HepG2 (cell line): ENCODE measurements around the gene PLA2G4B. TPM values are rescaled to one million over a fixed set of nuclear protein-coding genes. Genes with fewer than 3 reads are reported as not detected.

Source experiments
- ATAC-seq: fragments of 200-7000 bp; cut with Tn5 transposase; 3 replicates; pipeline ENCODE4 v1.9.1; 2020; ENCODE audit warnings: mild to moderate bottlenecking, moderate library complexity
- BruUV-seq: library from RNA; stranded (reverse); fragments of 400-500 nt; replicated peaks from 2 replicates; lab custom pipeline; 2021; lab: Mats Ljungman, UMichigan
- CTCF ChIA-PET: fragments of 300-600 bp; formaldehyde crosslinking; extraction: SDS; loops from one replicate; lab custom pipeline; 2021; ENCODE audit warnings: low total read pairs, inconsistent platforms, low intra/inter-chr PET ratio; lab: Yijun Ruan, JAX
- POLR2A ChIA-PET: fragments of 350-600 bp; sonication (Branson Sonifier 250); formaldehyde crosslinking; loops from one replicate; lab custom pipeline; 2020; ENCODE audit warnings: antibody characterized with exemption, inconsistent platforms; lab: Yijun Ruan, JAX
- DNase-seq: peaks from one replicate; pipeline ENCODE4 v3.0.0-alpha.2; 2015; ENCODE audit warnings: low spot score
- FAIRE-seq: peaks from 3 replicates; lab custom pipeline; 2011; peaks lifted over from hg19 to GRCh38; lab: Jason Lieb, UNC
- H2AFZ ChIP-seq: one replicate; pipeline ENCODE4 v1.6.1; 2011; ENCODE audit warnings: low read length, inconsistent platforms
- H3K27ac ChIP-seq: fragments of 300-600 bp; 3 replicates; pipeline ENCODE4 v1.8.0; 2011; ENCODE audit warnings: mixed run types, mild to moderate bottlenecking, mixed read lengths, low read length, inconsistent platforms; ENCODE audit not compliant: insufficient read depth; ENCODE audit errors: extremely low read length
- H3K27me3 ChIP-seq, 2 experiments: fragments of 200-600 bp in 1 of 2; 2 replicates in 1 of 2; 3 replicates in 1 of 2; pipeline versions ENCODE4 v1.6.0 to v1.8.0; 2011; ENCODE audit warnings: low read length in 2 of 2, mild to moderate bottlenecking in 2 of 2, moderate library complexity in 2 of 2, inconsistent platforms in 1 of 2; ENCODE audit not compliant: insufficient read depth in 2 of 2, control insufficient read depth in 1 of 2
- H3K36me3 ChIP-seq, 2 experiments: fragments of 200-600 bp in 1 of 2; replicated peaks in 1 of 2; 2 replicates in 1 of 2; 3 replicates in 1 of 2; pipeline versions ENCODE4 v1.5.1 to v1.8.0; 2011; ENCODE audit warnings: low read length in 2 of 2, inconsistent platforms in 1 of 2; ENCODE audit not compliant: insufficient read depth in 2 of 2, control insufficient read depth in 1 of 2
- H3K4me1 ChIP-seq: 2 replicates; pipeline ENCODE4 v1.5.1; 2012; ENCODE audit warnings: low read length, inconsistent platforms; ENCODE audit not compliant: insufficient read depth
- H3K4me2 ChIP-seq: 2 replicates; pipeline ENCODE4 v1.6.0; 2011; ENCODE audit warnings: low read depth, low read length, inconsistent platforms
- H3K4me3 ChIP-seq, 3 experiments: fragments of 200-600 bp in 1 of 3; sonication (generic), shearing (Covaris generic) in 1 of 3; replicated peaks in 1 of 3; 2 replicates each; pipeline ENCODE4 v1.5.1; 2011 to 2016; ENCODE audit warnings: low read length in 3 of 3, inconsistent platforms in 2 of 3, low read depth in 2 of 3, mild to moderate bottlenecking in 2 of 3, control low read depth in 1 of 3, mixed read lengths in 1 of 3; ENCODE audit not compliant: insufficient read depth in 1 of 3
- H3K79me2 ChIP-seq: one replicate; pipeline ENCODE4 v1.6.1; 2011; ENCODE audit warnings: low read length, inconsistent platforms; ENCODE audit not compliant: insufficient read depth
- H3K9ac ChIP-seq: 2 replicates; pipeline ENCODE4 v1.6.0; 2011; ENCODE audit warnings: mild to moderate bottlenecking, low read depth, low read length, inconsistent platforms; ENCODE audit not compliant: insufficient read depth
- H3K9me3 ChIP-seq: 2 replicates; pipeline ENCODE4 v1.5.1; 2012; ENCODE audit warnings: mild to moderate bottlenecking, low read length
- H4K20me1 ChIP-seq: 2 replicates; pipeline ENCODE4 v1.6.0; 2011; ENCODE audit warnings: inconsistent platforms, mild to moderate bottlenecking, low read length, moderate library complexity; ENCODE audit not compliant: insufficient read depth
- CC2D1A ChIP-seq: sonication (generic); formaldehyde crosslinking; IDR thresholded peaks from 2 replicates; pipeline ENCODE4 v1.8.1; 2023; ENCODE audit warnings: mild to moderate bottlenecking, missing genetic modification reagents
- FLYWCH1 ChIP-seq: sonication (generic); formaldehyde crosslinking; IDR thresholded peaks from 2 replicates; pipeline ENCODE4 v1.8.1; 2023; ENCODE audit warnings: mild to moderate bottlenecking, missing genetic modification reagents
- HDAC6 ChIP-seq: fragments of 200-600 bp; sonication (generic); IDR thresholded peaks from 2 replicates; pipeline ENCODE4 v1.7.0; 2017; ENCODE audit warnings: mild to moderate bottlenecking, antibody characterized with exemption, low read length, low read depth
- HNF4G ChIP-seq, 2 experiments: sonication (generic) in 1 of 2; formaldehyde crosslinking in 1 of 2; IDR thresholded peaks; 2 replicates each; pipeline versions ENCODE4 v1.4.0 to v1.6.1; 2011 to 2020; ENCODE audit warnings: borderline replicate concordance in 2 of 2, low read depth in 2 of 2, mild to moderate bottlenecking in 2 of 2, low read length in 1 of 2, missing genetic modification reagents in 1 of 2, moderate library complexity in 1 of 2
- HNRNPK ChIP-seq: fragments of 200-400 bp; formaldehyde crosslinking; IDR thresholded peaks from 2 replicates; pipeline ENCODE4 v1.6.1; 2018; ENCODE audit warnings: low read length, low read depth, moderate library complexity, mild to moderate bottlenecking; ENCODE audit not compliant: poor library complexity, severe bottlenecking
- MEF2D ChIP-seq: sonication (generic); formaldehyde crosslinking; IDR thresholded peaks from 2 replicates; pipeline ENCODE4 v1.5.1; 2020; ENCODE audit warnings: mild to moderate bottlenecking, missing genetic modification reagents
- MTF1 ChIP-seq: sonication (generic); formaldehyde crosslinking; IDR thresholded peaks from 2 replicates; pipeline ENCODE4 v1.5.0; 2020; ENCODE audit warnings: missing genetic modification reagents
- NR2F6 ChIP-seq, 2 experiments: IDR thresholded peaks; 2 replicates each; pipeline ENCODE4 v1.6.1; 2016; ENCODE audit warnings: antibody characterized with exemption in 1 of 2, mild to moderate bottlenecking in 1 of 2
- SRSF4 ChIP-seq: fragments of 200-400 bp; formaldehyde crosslinking; IDR thresholded peaks from one replicate; pipeline ENCODE4 v1.6.1; 2018; ENCODE audit warnings: mild to moderate bottlenecking, low read depth, low read length, moderate library complexity; ENCODE audit not compliant: poor library complexity, severe bottlenecking
- YY1 ChIP-seq: IDR thresholded peaks from 2 replicates; pipeline ENCODE4 v1.6.1; 2011; ENCODE audit warnings: low read length, low read depth, moderate library complexity, mild to moderate bottlenecking; ENCODE audit not compliant: insufficient read depth, insufficient replicate concordance
- ZFP90 ChIP-seq: sonication (generic); formaldehyde crosslinking; IDR thresholded peaks from 2 replicates; pipeline ENCODE4 v1.8.0; 2022; ENCODE audit warnings: missing genetic modification reagents, mild to moderate bottlenecking, inconsistent platforms, borderline replicate concordance
- ZFY ChIP-seq: sonication (generic); formaldehyde crosslinking; IDR thresholded peaks from 2 replicates; pipeline ENCODE4 v1.4.0; 2020; ENCODE audit warnings: missing genetic modification reagents
- ZNF256 ChIP-seq: sonication (generic); formaldehyde crosslinking; conservative IDR thresholded peaks from 2 replicates; pipeline ENCODE4 v1.4.0; 2020; ENCODE audit warnings: missing genetic modification reagents
- ZNF343 ChIP-seq: sonication (generic); formaldehyde crosslinking; IDR thresholded peaks from 2 replicates; pipeline ENCODE4 v1.4.0; 2020; ENCODE audit warnings: mild to moderate bottlenecking, missing genetic modification reagents
- ZNF350 ChIP-seq: sonication (generic); formaldehyde crosslinking; IDR thresholded peaks from 2 replicates; pipeline ENCODE4 v1.4.0; 2020; ENCODE audit warnings: mild to moderate bottlenecking, low read depth, missing genetic modification reagents, borderline replicate concordance
- WGBS: methylation state at CpG from one replicate; pipeline ENCODE4 v1.1.6; 2017; ENCODE audit warnings: low lambda C conversion rate; 5-methylcytosine and 5-hydroxymethylcytosine counted together
- in situ Hi-C: cut with HindIII; loops from 2 replicates; pipeline ENCODE4 v1.10.0; 2017; ENCODE audit warnings: low pct_unique_long_range_greater_than_20kb; ENCODE audit not compliant: extremely low pct_ligation_motif_present
- intact Hi-C: fragments of 100-400 bp; cut with micrococcal nuclease; formaldehyde crosslinking; loops from one replicate; pipeline ENCODE4 v1.10.0; 2022; ENCODE audit not compliant: unreplicated experiment
- polyA plus RNA-seq, 8 experiments: library from polyadenylated mRNA; depleted of rRNA in 3 of 8; stranded (reverse) in 7 of 8; unstranded in 1 of 8; fragments of >200 nt; fragmentation: Illumina TruSeq in 4 of 8; extraction: Trizol in 4 of 8; gene quantifications; 2 replicates each; pipeline versions ENCODE4 v1.2.1 to v1.2.3, GENCODE V29; 2011 to 2016; ENCODE audit warnings: low read depth in 4 of 8, missing spikeins in 1 of 8, mixed read lengths in 1 of 8; ENCODE audit not compliant: insufficient read depth in 1 of 8
- total RNA-seq, 5 experiments: library from RNA; depleted of rRNA; stranded (reverse); fragments of >200 nt; fragmentation: Illumina TruSeq; extraction: Trizol; gene quantifications; 2 replicates each; pipeline ENCODE4 v1.2.3, GENCODE V29; 2016; ENCODE audit warnings: low read depth in 1 of 5
- TF ChIP-seq, protein P1 (sequence below): sonication (generic); formaldehyde crosslinking; IDR thresholded peaks from 2 replicates; pipeline ENCODE4 v1.4.0; 2020; ENCODE audit warnings: missing genetic modification reagents
- TF ChIP-seq, protein P2 (sequence below): sonication (generic); formaldehyde crosslinking; IDR thresholded peaks from 2 replicates; pipeline ENCODE4 v1.5.0; 2020; ENCODE audit warnings: missing genetic modification reagents

PLA2G4B gene
- total and polyA plus RNA-seq, 2 of the 13 experiments (the other 11 are each of a cell fraction or from before 2014, with no cell fraction given), result 5.1 to 8.0 TPM

DNA sequence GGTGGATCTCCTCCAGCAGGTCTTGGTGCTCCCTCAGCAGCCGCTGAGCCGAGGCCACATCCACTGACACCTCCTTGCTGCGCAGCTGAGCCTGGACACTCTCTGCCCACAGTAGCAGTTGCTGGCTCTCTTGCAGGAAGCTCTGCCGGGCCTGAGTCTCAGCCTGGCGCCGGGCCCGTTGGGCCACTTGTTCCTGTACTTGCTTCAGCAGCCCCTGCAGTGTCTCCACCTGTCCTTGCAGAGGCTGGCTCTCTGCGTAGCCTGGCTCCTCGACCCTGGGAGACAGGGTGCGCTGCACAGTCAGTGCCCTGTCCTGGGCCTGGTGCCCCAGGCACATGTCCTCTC is 39.7 kb downstream of the PLA2G4B start:
- Histone ChIP-seq H2AFZ (no peak overlapping the region), H3K27ac (no peak overlapping the region), H3K79me2 (no peaks in the 10 kb centered on the region), H3K4me3 (no peak overlapping the region), H3K4me2 (no peak overlapping the region), H3K4me1 (peaks cover 17% of the 10 kb centered on the region; the same call in 1 of the 2 replicates), H3K9me3 (no peaks in the 10 kb centered on the region), H3K9ac (no peak overlapping the region), H3K27me3 (peaks cover 16 to 77% of the 10 kb centered on the region in 2 experiments; a peak in 4 of 5 replicates), H4K20me1 (no peaks in the 10 kb centered on the region), H3K36me3 (no peaks in the 10 kb centered on the region)
- DNase-seq (no peak), ATAC-seq (no peak), FAIRE-seq (no peak)
- intact Hi-C loops, result loop anchor here (1.0 kb wide), 1 partner anchor 26 kb away; no protein-coding TSS in a partner anchor
- CTCF ChIA-PET, result no interaction called here
- POLR2A ChIA-PET, result no interaction called here
- in situ Hi-C loops, result no loop called here
- no CpG with 5 or more reads among the region's 10 CpGs for WGBS
- TF ChIP-seq ZNF350 (CRISPR knock-in tag) (no peak), ZFY (no peak), ZFP90 (CRISPR knock-in tag) (no peak), MEF2D (CRISPR knock-in tag) (no peak), ZNF343 (CRISPR knock-in tag) (no peak), ZNF256 (CRISPR knock-in tag) (no peak), HNF4G (IDR thresholded peaks at IDR 0.05; ENCODE audit: borderline replicate concordance, low read depth, low read length) (no peak), HNF4G (CRISPR knock-in tag; IDR thresholded peaks at IDR 0.05; ENCODE audit: borderline replicate concordance, low read depth) (no peak), NR2F6 (IDR thresholded peaks at IDR 0.05) (no peak), NR2F6 (CRISPR knock-in tag; IDR thresholded peaks at IDR 0.05) (no peak), HNRNPK (no peak), CC2D1A (CRISPR knock-in tag) (no peak), MTF1 (CRISPR knock-in tag) (no peak), FLYWCH1 (CRISPR knock-in tag) (no peak), YY1 (no peak), HDAC6 (no peak), SRSF4 (no peak)
- TF ChIP-seq, protein P1, sequence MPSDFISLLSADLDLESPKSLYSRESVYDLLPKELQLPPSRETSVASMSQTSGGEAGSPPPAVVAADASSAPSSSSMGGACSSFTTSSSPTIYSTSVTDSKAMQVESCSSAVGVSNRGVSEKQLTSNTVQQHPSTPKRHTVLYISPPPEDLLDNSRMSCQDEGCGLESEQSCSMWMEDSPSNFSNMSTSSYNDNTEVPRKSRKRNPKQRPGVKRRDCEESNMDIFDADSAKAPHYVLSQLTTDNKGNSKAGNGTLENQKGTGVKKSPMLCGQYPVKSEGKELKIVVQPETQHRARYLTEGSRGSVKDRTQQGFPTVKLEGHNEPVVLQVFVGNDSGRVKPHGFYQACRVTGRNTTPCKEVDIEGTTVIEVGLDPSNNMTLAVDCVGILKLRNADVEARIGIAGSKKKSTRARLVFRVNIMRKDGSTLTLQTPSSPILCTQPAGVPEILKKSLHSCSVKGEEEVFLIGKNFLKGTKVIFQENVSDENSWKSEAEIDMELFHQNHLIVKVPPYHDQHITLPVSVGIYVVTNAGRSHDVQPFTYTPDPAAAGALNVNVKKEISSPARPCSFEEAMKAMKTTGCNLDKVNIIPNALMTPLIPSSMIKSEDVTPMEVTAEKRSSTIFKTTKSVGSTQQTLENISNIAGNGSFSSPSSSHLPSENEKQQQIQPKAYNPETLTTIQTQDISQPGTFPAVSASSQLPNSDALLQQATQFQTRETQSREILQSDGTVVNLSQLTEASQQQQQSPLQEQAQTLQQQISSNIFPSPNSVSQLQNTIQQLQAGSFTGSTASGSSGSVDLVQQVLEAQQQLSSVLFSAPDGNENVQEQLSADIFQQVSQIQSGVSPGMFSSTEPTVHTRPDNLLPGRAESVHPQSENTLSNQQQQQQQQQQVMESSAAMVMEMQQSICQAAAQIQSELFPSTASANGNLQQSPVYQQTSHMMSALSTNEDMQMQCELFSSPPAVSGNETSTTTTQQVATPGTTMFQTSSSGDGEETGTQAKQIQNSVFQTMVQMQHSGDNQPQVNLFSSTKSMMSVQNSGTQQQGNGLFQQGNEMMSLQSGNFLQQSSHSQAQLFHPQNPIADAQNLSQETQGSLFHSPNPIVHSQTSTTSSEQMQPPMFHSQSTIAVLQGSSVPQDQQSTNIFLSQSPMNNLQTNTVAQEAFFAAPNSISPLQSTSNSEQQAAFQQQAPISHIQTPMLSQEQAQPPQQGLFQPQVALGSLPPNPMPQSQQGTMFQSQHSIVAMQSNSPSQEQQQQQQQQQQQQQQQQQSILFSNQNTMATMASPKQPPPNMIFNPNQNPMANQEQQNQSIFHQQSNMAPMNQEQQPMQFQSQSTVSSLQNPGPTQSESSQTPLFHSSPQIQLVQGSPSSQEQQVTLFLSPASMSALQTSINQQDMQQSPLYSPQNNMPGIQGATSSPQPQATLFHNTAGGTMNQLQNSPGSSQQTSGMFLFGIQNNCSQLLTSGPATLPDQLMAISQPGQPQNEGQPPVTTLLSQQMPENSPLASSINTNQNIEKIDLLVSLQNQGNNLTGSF (CRISPR knock-in tag), result no peak
- TF ChIP-seq, protein P2, sequence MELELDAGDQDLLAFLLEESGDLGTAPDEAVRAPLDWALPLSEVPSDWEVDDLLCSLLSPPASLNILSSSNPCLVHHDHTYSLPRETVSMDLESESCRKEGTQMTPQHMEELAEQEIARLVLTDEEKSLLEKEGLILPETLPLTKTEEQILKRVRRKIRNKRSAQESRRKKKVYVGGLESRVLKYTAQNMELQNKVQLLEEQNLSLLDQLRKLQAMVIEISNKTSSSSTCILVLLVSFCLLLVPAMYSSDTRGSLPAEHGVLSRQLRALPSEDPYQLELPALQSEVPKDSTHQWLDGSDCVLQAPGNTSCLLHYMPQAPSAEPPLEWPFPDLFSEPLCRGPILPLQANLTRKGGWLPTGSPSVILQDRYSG (CRISPR knock-in tag), result no peak
- no TSS peak for BruUV-seq
